Stomach smooth muscle (tissue), 2 donors: ENCODE measurements around the gene EIF6.

Source experiments
- H3K27ac ChIP-seq: one replicate; pipeline ENCODE4 v1.7.0; 2013; ENCODE audit warnings: mild to moderate bottlenecking, low read length, inconsistent platforms
- H3K27me3 ChIP-seq, 2 donors: one replicate each; pipeline ENCODE4 v1.7.0; 2013; ENCODE audit warnings: low read length in 2 of 2; ENCODE audit not compliant: insufficient read depth in 2 of 2, control insufficient read depth in 1 of 2
- H3K36me3 ChIP-seq, 2 donors: one replicate each; pipeline ENCODE4 v1.7.0; 2013; ENCODE audit warnings: low read length in 2 of 2; ENCODE audit not compliant: control insufficient read depth in 2 of 2, insufficient read depth in 2 of 2
- H3K4me1 ChIP-seq: one replicate; pipeline ENCODE4 v1.7.0; 2013; ENCODE audit warnings: low read length; ENCODE audit not compliant: control insufficient read depth, insufficient read depth
- H3K4me3 ChIP-seq, 2 donors: one replicate each; pipeline ENCODE4 v1.7.0; 2013; ENCODE audit warnings: low read length in 2 of 2
- H3K9ac ChIP-seq, 2 donors: one replicate each; pipeline ENCODE4 v1.7.0; 2013; ENCODE audit warnings: low read length in 2 of 2, mild to moderate bottlenecking in 1 of 2
- H3K9me3 ChIP-seq, 2 donors: one replicate each; pipeline ENCODE4 v1.7.0; 2013; ENCODE audit warnings: low read length in 2 of 2; ENCODE audit not compliant: control insufficient read depth in 2 of 2
- donor health status: healthy.
- donor health status: Pancreatic carcinoma.

The EIF6 gene

GRCh38 chr20:35252037-35252461 lies 32.5 kb downstream of the EIF6 start:
- H3K9me3 ChIP-seq, result no peaks in the 10 kb centered on the region
- H3K9ac ChIP-seq, result no peak overlapping the region
- H3K27ac ChIP-seq, result no peak overlapping the region

GRCh38 chr20:35251613-35251940 lies 33.0 kb downstream of the EIF6 start:
- Histone ChIP-seq H3K9me3 (no peaks in the 10 kb centered on the region), H3K4me1 (no peaks in the 10 kb centered on the region), H3K27me3 (no peaks in the 10 kb centered on the region), H3K4me3 (no peak overlapping the region), H3K27ac (no peak overlapping the region), H3K9ac (no peak overlapping the region), H3K36me3 (peaks cover 0 to 15% of the 10 kb centered on the region in 2 donors)

More at GRCh38 chr20:35252037-35252461, 32.5 kb downstream of the EIF6 start:
- H3K36me3 ChIP-seq, result peaks cover 0 to 12% of the 10 kb centered on the region in 2 donors
- no peaks in the 10 kb centered on the region for H3K27me3 ChIP-seq
- no peaks in the 10 kb centered on the region for H3K4me1 ChIP-seq
- no peak overlapping the region for H3K4me3 ChIP-seq

GRCh38 chr20:35248641-35249475 lies 35.7 kb downstream of the EIF6 start:
- no peaks in the 10 kb centered on the region for H3K4me1 ChIP-seq
- no peaks in the 10 kb centered on the region for H3K27me3 ChIP-seq
- H3K9me3 ChIP-seq, result no peaks in the 10 kb centered on the region
- no peak overlapping the region for H3K4me3 ChIP-seq
- peaks cover 0 to 9% of the 10 kb centered on the region in 2 donors for H3K36me3 ChIP-seq
- H3K27ac ChIP-seq, result no peak overlapping the region
- H3K9ac ChIP-seq, result no peak overlapping the region

DNA sequence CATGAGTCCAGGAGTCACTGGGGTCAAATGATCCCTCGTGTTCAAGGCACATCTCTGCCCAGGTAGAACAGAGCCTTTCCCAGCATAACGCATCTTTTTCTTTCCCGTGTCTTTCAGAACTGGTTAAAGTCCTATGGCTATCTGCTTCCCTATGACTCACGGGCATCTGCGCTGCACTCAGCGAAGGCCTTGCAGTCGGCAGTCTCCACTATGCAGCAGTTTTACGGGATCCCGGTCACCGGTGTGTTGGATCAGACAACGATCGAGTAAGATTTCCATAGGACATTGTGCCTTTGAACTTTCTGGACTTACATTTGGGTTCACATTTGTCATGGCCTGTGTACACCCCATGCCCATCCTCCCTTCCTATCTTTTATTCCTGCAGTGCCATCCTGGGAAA lies 37.8 kb downstream of the EIF6 start:
- H3K9ac ChIP-seq, result no peak overlapping the region
- H3K9me3 ChIP-seq, result no peaks in the 10 kb centered on the region
- no peak overlapping the region for H3K27ac ChIP-seq
- no peak overlapping the region for H3K4me3 ChIP-seq
- H3K4me1 ChIP-seq, result no peaks in the 10 kb centered on the region
- no peaks in the 10 kb centered on the region for H3K27me3 ChIP-seq
- peaks cover 0 to 6% of the 10 kb centered on the region in 2 donors for H3K36me3 ChIP-seq

DNA sequence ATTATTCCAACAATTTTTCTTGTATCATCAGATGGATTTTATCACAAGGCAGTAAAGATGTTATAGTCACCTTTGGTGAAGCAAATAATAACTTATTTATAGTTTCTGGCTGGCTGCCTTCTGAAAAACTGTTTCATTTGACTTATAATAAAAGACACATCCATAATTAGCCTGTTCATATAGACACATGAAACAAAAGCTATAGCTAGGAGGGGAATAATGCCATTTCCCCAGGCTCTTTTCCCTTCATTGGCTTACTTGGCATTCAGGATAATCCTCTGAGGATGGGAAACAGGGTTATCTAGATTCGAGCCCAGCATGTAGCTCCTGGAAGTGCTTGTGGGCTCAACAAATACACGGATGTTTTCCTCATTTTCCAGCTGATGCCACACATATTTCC lies 40.6 kb downstream of the EIF6 start:
- no peaks in the 10 kb centered on the region for H3K4me1 ChIP-seq
- no peak overlapping the region for H3K4me3 ChIP-seq
- peaks cover 0 to 6% of the 10 kb centered on the region in 2 donors for H3K36me3 ChIP-seq
- H3K27ac ChIP-seq, result no peak overlapping the region
- H3K27me3 ChIP-seq, result no peaks in the 10 kb centered on the region
- H3K9me3 ChIP-seq, result no peaks in the 10 kb centered on the region
- no peak overlapping the region for H3K9ac ChIP-seq

- Histone ChIP-seq H3K27me3 (no peaks in the 10 kb centered on the region), H3K36me3 (peaks cover 0 to 6% of the 10 kb centered on the region in 2 donors), H3K4me3 (no peak overlapping the region), H3K4me1 (no peaks in the 10 kb centered on the region), H3K27ac (no peak overlapping the region), H3K9ac (no peak overlapping the region), H3K9me3 (no peaks in the 10 kb centered on the region)
Observed at GRCh38 chr20:35243317-35243716, 41.3 kb downstream of the EIF6 start.

DNA sequence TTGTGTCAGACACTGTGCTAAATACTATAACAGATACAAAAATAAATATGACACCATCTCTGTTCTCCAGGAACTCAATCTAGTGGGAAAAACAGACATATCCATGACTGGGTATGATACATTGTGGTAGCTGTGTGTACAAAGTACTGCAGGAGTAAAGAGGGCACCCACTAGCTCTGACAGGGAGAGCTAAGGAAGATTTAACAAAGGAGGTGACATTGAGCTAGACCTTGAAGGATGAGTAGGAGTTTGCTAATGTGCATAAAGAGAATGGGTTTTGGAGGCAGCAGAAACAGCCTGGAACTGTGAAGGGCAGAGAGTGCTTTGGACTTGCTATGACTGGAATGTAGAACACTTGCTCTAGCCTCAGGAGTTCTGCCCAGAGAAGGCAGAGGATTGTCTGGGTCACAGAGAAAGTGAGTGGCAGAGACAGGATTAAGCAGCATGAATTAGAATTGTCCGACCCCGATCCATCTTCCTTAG lies 43.7 kb downstream of the EIF6 start:
- no peaks in the 10 kb centered on the region for H3K4me1 ChIP-seq
- peak overlapping the region in 1 of 2 donors; percentile 5 for H3K9ac ChIP-seq
- H3K9me3 ChIP-seq, result no peaks in the 10 kb centered on the region
- H3K36me3 ChIP-seq, result peaks cover 4 to 5% of the 10 kb centered on the region in 2 donors
- no peaks in the 10 kb centered on the region for H3K27me3 ChIP-seq
- no peak overlapping the region for H3K27ac ChIP-seq
- H3K4me3 ChIP-seq, result no peak overlapping the region

- Histone ChIP-seq H3K36me3 (peaks cover 5 to 6% of the 10 kb centered on the region in 2 donors), H3K4me1 (no peaks in the 10 kb centered on the region), H3K4me3 (no peak overlapping the region), H3K27me3 (no peaks in the 10 kb centered on the region), H3K27ac (no peak overlapping the region), H3K9me3 (no peaks in the 10 kb centered on the region), H3K9ac (no peak overlapping the region)
Observed at GRCh38 chr20:35240083-35240810, 44.3 kb downstream of the EIF6 start.

- no peaks in the 10 kb centered on the region for H3K4me1 ChIP-seq
- H3K4me3 ChIP-seq, result no peak overlapping the region
Observed at GRCh38 chr20:35238735-35239134, 45.8 kb downstream of the EIF6 start.

GRCh38 chr20:35238170-35238569 lies 46.4 kb downstream of the EIF6 start:
- H3K9me3 ChIP-seq, result no peaks in the 10 kb centered on the region
- H3K4me3 ChIP-seq, result no peak overlapping the region
- no peaks in the 10 kb centered on the region for H3K4me1 ChIP-seq
- H3K27me3 ChIP-seq, result no peaks in the 10 kb centered on the region
- no peak overlapping the region for H3K9ac ChIP-seq
- H3K27ac ChIP-seq, result no peak overlapping the region
- peaks cover 5 to 11% of the 10 kb centered on the region in 2 donors for H3K36me3 ChIP-seq

More at GRCh38 chr20:35238735-35239134, 45.8 kb downstream of the EIF6 start:
- no peak overlapping the region for H3K9ac ChIP-seq
- peaks cover 5 to 11% of the 10 kb centered on the region in 2 donors for H3K36me3 ChIP-seq
- no peaks in the 10 kb centered on the region for H3K9me3 ChIP-seq
- no peaks in the 10 kb centered on the region for H3K27me3 ChIP-seq
- H3K27ac ChIP-seq, result no peak overlapping the region
